Measurements from ENCODE around the gene OR13J1. TPM values are rescaled to one million over a fixed set of nuclear protein-coding genes. Genes with fewer than 3 reads are reported as not detected.
"Not testable (repeated sequence)": the region's sequence is repeated elsewhere in the genome, so short reads cannot be mapped to it uniquely, and the experiment has no call there.

The OR13J1 gene
- total and polyA plus RNA-seq, 9 donors, result not detected

DNA sequence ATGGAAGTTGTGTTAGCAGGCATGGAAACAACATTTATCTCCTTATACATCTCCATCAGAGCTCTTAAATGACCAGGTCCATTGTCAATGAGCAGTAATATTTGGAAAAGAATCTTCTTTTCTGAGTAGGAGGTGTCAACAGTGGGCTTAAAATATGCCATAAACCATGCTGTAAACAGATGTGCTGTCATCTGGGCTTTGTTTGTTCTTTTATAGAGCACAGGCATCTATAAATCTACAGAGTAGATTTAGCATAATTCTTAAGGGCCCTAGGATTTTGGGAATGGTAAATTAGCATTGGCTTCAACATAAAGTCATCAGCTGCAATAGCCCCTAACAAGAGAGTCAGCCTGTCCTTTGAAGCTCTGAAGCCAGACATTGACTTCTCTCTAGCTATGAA, 28.1 kb upstream of the OR13J1 start:
- no peak for DNase-seq
- intact Hi-C loops (cut with DNase I), result no loop called here
- H3K9me3 ChIP-seq, result no peaks in the 10 kb centered on the region

DNA sequence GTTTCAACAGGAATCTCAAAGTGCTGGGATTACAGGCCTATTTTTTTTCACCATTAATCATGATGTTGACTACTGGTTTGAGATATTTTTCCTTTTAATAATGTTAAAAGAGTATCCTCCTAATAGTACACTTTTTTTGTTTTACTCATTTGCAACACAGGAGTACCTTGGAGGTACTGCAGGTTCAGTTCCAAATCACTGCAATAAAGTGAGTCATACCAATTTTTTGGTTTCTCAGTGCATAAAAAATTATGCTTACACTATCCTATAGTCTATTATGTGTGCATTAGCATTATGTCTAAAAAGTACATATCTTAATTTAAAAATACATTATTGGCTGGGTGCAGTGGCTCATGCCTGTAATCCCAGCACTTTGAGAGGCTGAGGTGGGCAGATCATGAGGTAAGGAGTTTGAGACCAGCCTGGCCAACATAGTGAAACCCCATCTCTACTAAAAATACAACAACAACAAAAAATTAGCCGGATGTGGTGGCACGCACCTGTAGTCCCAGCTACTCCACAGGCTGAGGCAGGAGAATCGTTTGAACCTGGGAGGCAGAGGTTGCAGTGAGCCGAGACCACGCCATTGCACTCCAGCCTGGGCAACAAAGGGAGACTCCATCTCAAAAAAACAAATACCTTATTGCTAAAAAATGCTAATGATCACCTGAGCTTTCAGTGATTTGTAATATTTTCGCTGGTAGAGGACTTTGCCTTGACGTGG, 27.3 kb upstream of the OR13J1 start:
- H3K9me3 ChIP-seq; H3K27me3 ChIP-seq; intact Hi-C loops (cut with DNase I); H3K4me1 ChIP-seq (ENCODE audit: insufficient read depth); H3K4me3 ChIP-seq; H3K36me3 ChIP-seq; H3K27ac ChIP-seq; DNase-seq: not testable (repeated sequence)
- WGBS, 3 donors, result 86 to 93% (median 91%) methylated on average over 7 of the region's 7 CpGs

More for the DNA sequence above, 28.1 kb upstream of the OR13J1 start:
- H3K27ac ChIP-seq, result no peak overlapping the region
- H3K4me1 ChIP-seq (ENCODE audit: insufficient read depth), result no peaks in the 10 kb centered on the region
- H3K27me3 ChIP-seq, result no peaks in the 10 kb centered on the region
- no peak overlapping the region for H3K4me3 ChIP-seq
- H3K36me3 ChIP-seq, result no peaks in the 10 kb centered on the region
- TF ChIP-seq, protein P1, sequence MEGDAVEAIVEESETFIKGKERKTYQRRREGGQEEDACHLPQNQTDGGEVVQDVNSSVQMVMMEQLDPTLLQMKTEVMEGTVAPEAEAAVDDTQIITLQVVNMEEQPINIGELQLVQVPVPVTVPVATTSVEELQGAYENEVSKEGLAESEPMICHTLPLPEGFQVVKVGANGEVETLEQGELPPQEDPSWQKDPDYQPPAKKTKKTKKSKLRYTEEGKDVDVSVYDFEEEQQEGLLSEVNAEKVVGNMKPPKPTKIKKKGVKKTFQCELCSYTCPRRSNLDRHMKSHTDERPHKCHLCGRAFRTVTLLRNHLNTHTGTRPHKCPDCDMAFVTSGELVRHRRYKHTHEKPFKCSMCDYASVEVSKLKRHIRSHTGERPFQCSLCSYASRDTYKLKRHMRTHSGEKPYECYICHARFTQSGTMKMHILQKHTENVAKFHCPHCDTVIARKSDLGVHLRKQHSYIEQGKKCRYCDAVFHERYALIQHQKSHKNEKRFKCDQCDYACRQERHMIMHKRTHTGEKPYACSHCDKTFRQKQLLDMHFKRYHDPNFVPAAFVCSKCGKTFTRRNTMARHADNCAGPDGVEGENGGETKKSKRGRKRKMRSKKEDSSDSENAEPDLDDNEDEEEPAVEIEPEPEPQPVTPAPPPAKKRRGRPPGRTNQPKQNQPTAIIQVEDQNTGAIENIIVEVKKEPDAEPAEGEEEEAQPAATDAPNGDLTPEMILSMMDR (IDR thresholded peaks at IDR 0.05), result no peak
- TF ChIP-seq EP300 (IDR thresholded peaks at IDR 0.05) (no peak), POLR2A (IDR thresholded peaks at IDR 0.05) (no peak)

DNA sequence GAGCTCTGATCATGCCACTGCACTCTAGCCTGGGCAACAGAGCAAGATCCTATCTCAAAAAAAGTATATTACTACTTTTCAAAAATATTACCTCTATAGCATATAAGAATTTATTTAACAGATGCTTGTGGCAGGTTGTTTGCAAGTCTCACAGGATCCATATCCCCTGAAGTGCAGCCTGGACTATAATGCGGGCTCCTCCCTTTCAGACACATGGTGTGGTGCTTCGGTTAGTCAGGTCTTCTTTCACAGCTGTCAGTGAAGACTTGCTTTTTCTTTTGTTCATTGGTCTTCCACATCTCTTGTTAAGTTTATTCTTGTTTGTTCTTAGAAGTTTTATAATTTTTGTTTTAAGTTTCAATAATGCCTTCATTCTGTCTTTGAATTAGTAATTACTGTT, 26.4 kb upstream of the OR13J1 start:
- H3K27ac ChIP-seq, result no peak overlapping the region

DNA sequence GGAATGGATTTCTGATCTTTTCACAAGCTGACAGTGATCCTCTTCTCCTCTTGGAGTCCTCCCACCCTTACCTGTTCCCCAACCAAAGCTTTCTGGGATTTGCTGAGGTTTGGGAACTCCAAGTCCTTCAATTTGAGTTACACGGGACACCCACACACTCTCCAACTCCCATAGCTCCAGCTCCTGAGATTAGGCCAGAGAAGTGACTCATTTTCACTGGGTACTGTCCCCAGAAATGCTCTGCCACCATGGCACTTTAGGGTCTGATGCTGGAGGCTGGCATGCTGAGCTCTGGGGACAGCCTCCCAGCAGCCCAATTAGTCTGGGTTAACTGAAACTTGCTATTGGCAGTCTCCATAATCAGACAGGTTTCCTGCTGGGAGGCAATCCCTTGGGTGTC, 21.9 kb upstream of the OR13J1 start:
- no peak overlapping the region for H3K27ac ChIP-seq
- intact Hi-C loops (cut with DNase I), result loop anchor here in 1 of 4 donors (5.0 kb wide), 1 partner anchor 105 kb away; no protein-coding TSS in a partner anchor
- DNase-seq, result no peak
- TF ChIP-seq POLR2A (IDR thresholded peaks at IDR 0.05), result no peak
- TF ChIP-seq, protein P1 (IDR thresholded peaks at IDR 0.05), result no peak
- no peak for TF ChIP-seq EP300 (IDR thresholded peaks at IDR 0.05)
- no peaks in the 10 kb centered on the region for H3K4me1 ChIP-seq (ENCODE audit: insufficient read depth)
- no peak overlapping the region for H3K4me3 ChIP-seq
- WGBS, 3 donors, result 68 to 74% (median 71%) methylated on average over 1 of the region's 1 CpG
- no peaks in the 10 kb centered on the region for H3K36me3 ChIP-seq
- no peaks in the 10 kb centered on the region for H3K27me3 ChIP-seq
- no peaks in the 10 kb centered on the region for H3K9me3 ChIP-seq

More for the DNA sequence above, 26.4 kb upstream of the OR13J1 start:
- Histone ChIP-seq H3K9me3 (no peaks in the 10 kb centered on the region), H3K36me3 (no peaks in the 10 kb centered on the region), H3K4me3 (no peak overlapping the region), H3K27me3 (no peaks in the 10 kb centered on the region), H3K4me1 (ENCODE audit: insufficient read depth) (no peaks in the 10 kb centered on the region)
- intact Hi-C loops (cut with DNase I), result no loop called here
- no peak for DNase-seq
- no peak for TF ChIP-seq EP300 (IDR thresholded peaks at IDR 0.05)
- TF ChIP-seq POLR2A (IDR thresholded peaks at IDR 0.05), result no peak
- TF ChIP-seq, protein P1 (IDR thresholded peaks at IDR 0.05), result no peak
- WGBS, 3 donors, result 86 to 96% (median 94%) methylated on average over 2 of the region's 2 CpGs

DNA sequence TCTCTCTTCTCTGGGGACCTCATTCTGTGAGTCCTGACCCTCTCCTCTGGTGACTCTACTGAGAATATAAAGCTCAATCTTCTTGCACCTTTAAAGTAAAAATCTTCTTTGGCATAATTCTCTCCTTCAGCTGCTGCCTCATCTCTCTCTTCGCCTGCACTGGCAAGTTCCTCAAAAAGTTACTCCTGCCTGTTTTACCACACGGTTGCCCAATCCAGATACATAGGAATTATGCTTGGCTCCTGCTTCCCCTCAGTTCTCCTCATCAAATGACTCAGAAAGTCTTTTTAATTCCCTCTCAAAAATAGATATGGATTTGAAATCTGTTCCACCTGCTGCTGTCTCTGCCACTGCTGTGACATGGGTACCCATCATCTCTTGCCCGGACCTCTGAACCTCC, 21.4 kb upstream of the OR13J1 start:
- TF ChIP-seq, protein P1 (IDR thresholded peaks at IDR 0.05), result no peak
- no peak for TF ChIP-seq EP300 (IDR thresholded peaks at IDR 0.05)
- no peak for TF ChIP-seq POLR2A (IDR thresholded peaks at IDR 0.05)
- Histone ChIP-seq H3K4me3 (no peak overlapping the region), H3K27me3 (no peaks in the 10 kb centered on the region), H3K4me1 (ENCODE audit: insufficient read depth) (no peaks in the 10 kb centered on the region), H3K27ac (no peak overlapping the region), H3K36me3 (no peaks in the 10 kb centered on the region), H3K9me3 (no peaks in the 10 kb centered on the region)
- DNase-seq, result no peak
- intact Hi-C loops (cut with DNase I), result loop anchor here in 1 of 4 donors (5.0 kb wide), 1 partner anchor 104 kb away; no protein-coding TSS in a partner anchor
- 79 to 85% (median 82%) methylated on average over 3 of the region's 3 CpGs for WGBS, 3 donors

DNA sequence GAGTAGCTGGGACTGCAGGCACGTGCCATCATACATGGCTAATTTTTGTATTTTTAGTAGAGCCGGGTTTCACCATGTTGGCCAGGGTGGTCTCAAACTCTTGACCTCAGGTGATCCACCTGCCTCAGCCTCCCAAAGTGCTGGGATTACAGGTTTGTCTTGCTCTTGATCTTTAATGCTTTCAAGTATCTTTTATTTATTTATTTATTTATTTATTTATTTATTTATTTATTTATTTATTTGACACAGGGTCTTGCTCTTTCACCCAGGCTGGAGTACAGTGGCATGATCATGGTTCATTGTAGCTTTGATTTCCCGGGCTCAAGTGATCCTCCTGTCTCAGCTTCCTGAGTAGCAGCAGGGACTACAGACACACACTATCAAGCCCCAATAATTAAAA, 14.7 kb upstream of the OR13J1 start:
- DNase-seq; H3K27ac ChIP-seq; H3K9me3 ChIP-seq; H3K4me1 ChIP-seq (ENCODE audit: insufficient read depth); H3K36me3 ChIP-seq; H3K27me3 ChIP-seq; H3K4me3 ChIP-seq: not testable (repeated sequence)
- 75 to 88% (median 79%) methylated on average over 3 of the region's 3 CpGs for WGBS, 3 donors
- intact Hi-C loops (cut with DNase I), result loop anchor here (5.0 to 10.0 kb wide), 3 partner anchors 50 to 240 kb away; partner anchors contain the start of gene NPR2 (in 3 of the 4)

Measured in ovary (tissue), 9 donors.